A549 (cell line): ENCODE measurements around the gene BABAM2. TPM values are rescaled to one million over a fixed set of nuclear protein-coding genes. Genes with fewer than 3 reads are reported as not detected.

Experiments
- ATAC-seq, 2 experiments: fragments of 200-7000 bp in 1 of 2; fragments of >200 bp in 1 of 2; cut with Nextera tagmentation in 1 of 2; cut with Tn5 transposase in 1 of 2; 3 replicates each; pipeline versions ENCODE4 v1.8.0 to v1.9.1; 2018 to 2020; ENCODE audit warnings: mild to moderate bottlenecking in 1 of 2, moderate library complexity in 1 of 2
- CTCF ChIA-PET: fragments of 300-600 bp; sonication (Branson Sonifier 250); formaldehyde crosslinking; extraction: SDS; loops from one replicate; lab custom pipeline; 2021; ENCODE audit warnings: antibody characterized with exemption, inconsistent platforms; lab: Yijun Ruan, JAX
- POLR2A ChIA-PET: fragments of 350-600 bp; formaldehyde crosslinking; extraction: SDS; loops from one replicate; lab custom pipeline; 2021; ENCODE audit warnings: antibody characterized with exemption, inconsistent platforms; lab: Yijun Ruan, JAX
- DNase-seq, 2 experiments: peaks; one replicate each; pipeline versions ENCODE4 v3.0.0 to v3.0.0-alpha.2; 2011 to 2016; ENCODE audit warnings: low read depth in 1 of 2, low spot score in 1 of 2
- FAIRE-seq: peaks from 2 replicates; lab custom pipeline; 2011; peaks lifted over from hg19 to GRCh38; lab: Jason Lieb, UNC
- H3K27ac ChIP-seq, 2 experiments: fragments of >200 bp; sonication (Bioruptor Twin); formaldehyde crosslinking; 3 replicates each; pipeline ENCODE4 v1.5.1; 2016 to 2017
- H3K4me1 ChIP-seq: fragments of >200 bp; sonication (Bioruptor Twin); formaldehyde crosslinking; 3 replicates; pipeline ENCODE4 v1.6.1; 2016
- H3K4me2 ChIP-seq: fragments of >200 bp; sonication (Bioruptor Twin); formaldehyde crosslinking; 3 replicates; pipeline ENCODE4 v1.6.1; 2016
- H3K4me3 ChIP-seq: fragments of >200 bp; sonication (Bioruptor Twin); formaldehyde crosslinking; 3 replicates; pipeline ENCODE4 v1.5.1; 2016
- H3K9me3 ChIP-seq: fragments of >200 bp; sonication (Bioruptor Twin); formaldehyde crosslinking; 3 replicates; pipeline ENCODE4 v1.6.1; 2016
- BHLHE40 ChIP-seq: IDR thresholded peaks from 2 replicates; pipeline ENCODE4 v1.6.1; 2012; ENCODE audit warnings: low read depth, low read length, inconsistent platforms
- CEBPB ChIP-seq, 2 experiments: fragments of >200 bp in 1 of 2; sonication (Bioruptor Twin) in 1 of 2; formaldehyde crosslinking in 1 of 2; IDR thresholded peaks; 2 replicates each; pipeline ENCODE4 v1.6.1; 2012 to 2016
- ELK1 ChIP-seq: fragments of 150-350 bp; IDR thresholded peaks from 2 replicates; pipeline ENCODE4 v1.6.1; 2014; ENCODE audit warnings: low read depth, mild to moderate bottlenecking, low read length
- GATA3 ChIP-seq: IDR thresholded peaks from 2 replicates; pipeline ENCODE4 v1.6.1; 2012; ENCODE audit warnings: borderline replicate concordance
- HDAC2 ChIP-seq: fragments of 200-600 bp; sonication (generic); IDR thresholded peaks from 2 replicates; pipeline ENCODE4 v1.6.1; 2016
- HMGXB4 ChIP-seq: fragments of 250-450 bp; sonication (Bioruptor Pico); IDR thresholded peaks from 2 replicates; pipeline ENCODE4 v1.5.0; 2021; ENCODE audit warnings: mild to moderate bottlenecking, moderate library complexity, borderline replicate concordance
- HOXB13 ChIP-seq: fragments of 250-450 bp; sonication (Bioruptor Pico); IDR thresholded peaks from 2 replicates; pipeline ENCODE4 v1.5.0; 2020; ENCODE audit warnings: low read depth, mild to moderate bottlenecking, moderate library complexity
- JUN ChIP-seq, 2 experiments: fragments of >200 bp; sonication (Bioruptor Twin); formaldehyde crosslinking; IDR thresholded peaks; 2 replicates in 1 of 2; 3 replicates in 1 of 2; pipeline ENCODE4 v1.6.1; 2016 to 2017
- KDM5A ChIP-seq: fragments of 200-600 bp; sonication (generic); IDR thresholded peaks from 2 replicates; pipeline ENCODE4 v1.6.1; 2016; ENCODE audit warnings: antibody characterized with exemption, mild to moderate bottlenecking
- MAX ChIP-seq: IDR thresholded peaks from 2 replicates; pipeline ENCODE4 v1.6.1; 2012
- MAZ ChIP-seq: fragments of 150-350 bp; IDR thresholded peaks from 2 replicates; pipeline ENCODE4 v1.6.1; 2014; ENCODE audit warnings: antibody characterized with exemption, low read depth, low read length, borderline replicate concordance
- NPAS2 ChIP-seq: fragments of 250-450 bp; sonication (Bioruptor Pico); IDR thresholded peaks from 2 replicates; pipeline ENCODE4 v1.8.0; 2022; ENCODE audit warnings: mild to moderate bottlenecking, moderate library complexity, borderline replicate concordance
- PHF8 ChIP-seq: fragments of 200-600 bp; sonication (generic); IDR thresholded peaks from 2 replicates; pipeline ENCODE4 v1.6.1; 2016; ENCODE audit warnings: low read depth, mild to moderate bottlenecking, antibody characterized with exemption, moderate library complexity, borderline replicate concordance
- POLR2A ChIP-seq: IDR thresholded peaks from 2 replicates; pipeline ENCODE4 v1.6.1; 2012; ENCODE audit warnings: mild to moderate bottlenecking, low read length
- POLR2AphosphoS2 ChIP-seq: conservative IDR thresholded peaks from 2 replicates; pipeline ENCODE4 v1.6.1; 2012; ENCODE audit warnings: low read length, improper control_type of control experiment, inconsistent platforms
- REST ChIP-seq: fragments of 200-600 bp; sonication (generic); IDR thresholded peaks from 2 replicates; pipeline ENCODE4 v1.6.1; 2016; ENCODE audit warnings: antibody characterized with exemption, mild to moderate bottlenecking, moderate library complexity
- TFCP2L1 ChIP-seq: fragments of 250-450 bp; sonication (Bioruptor Pico); IDR thresholded peaks from 2 replicates; pipeline ENCODE4 v1.5.0; 2021; ENCODE audit warnings: mild to moderate bottlenecking
- TP53 ChIP-seq: fragments of 250-450 bp; sonication (Bioruptor Pico); IDR thresholded peaks from 2 replicates; pipeline ENCODE4 v1.5.0; 2021; ENCODE audit warnings: mild to moderate bottlenecking, moderate library complexity
- USF2 ChIP-seq: fragments of 450-650 bp; IDR thresholded peaks from 2 replicates; pipeline ENCODE4 v1.6.1; 2014; ENCODE audit warnings: antibody characterized with exemption
- WGBS: methylation state at CpG from one replicate; pipeline ENCODE4 v1.1.6; 2017; ENCODE audit errors: missing lambda C conversion rate; 5-methylcytosine and 5-hydroxymethylcytosine counted together
- polyA plus RNA-seq, 4 experiments: library from polyadenylated mRNA; depleted of rRNA in 3 of 4; stranded (reverse); fragments of >200 nt; fragmentation: RNase III in 1 of 4; extraction: RNeasy Plus Mini Kit Qiagen cat#74134 plus additional on column Dnase treatment in 1 of 4; gene quantifications; 2 replicates in 3 of 4; 3 replicates in 1 of 4; pipeline ENCODE4 v1.2.3, GENCODE V29; 2011 to 2017
- TF ChIP-seq, protein P1 (sequence below): fragments of >200 bp; sonication (Bioruptor Twin); formaldehyde crosslinking; IDR thresholded peaks from 3 replicates; pipeline ENCODE4 v1.5.1; 2016

BABAM2 gene
- polyA plus RNA-seq, 2 of the 4 experiments (the other 2 are of a cell fraction): 53.7 to 78.4 TPM

- TF ChIP-seq HMGXB4 (CRISPR knock-in tag): no peak
Observed at GRCh38 chr2:28336982-28337627, 446.6 kb downstream of the BABAM2 start (continued).

DNA sequence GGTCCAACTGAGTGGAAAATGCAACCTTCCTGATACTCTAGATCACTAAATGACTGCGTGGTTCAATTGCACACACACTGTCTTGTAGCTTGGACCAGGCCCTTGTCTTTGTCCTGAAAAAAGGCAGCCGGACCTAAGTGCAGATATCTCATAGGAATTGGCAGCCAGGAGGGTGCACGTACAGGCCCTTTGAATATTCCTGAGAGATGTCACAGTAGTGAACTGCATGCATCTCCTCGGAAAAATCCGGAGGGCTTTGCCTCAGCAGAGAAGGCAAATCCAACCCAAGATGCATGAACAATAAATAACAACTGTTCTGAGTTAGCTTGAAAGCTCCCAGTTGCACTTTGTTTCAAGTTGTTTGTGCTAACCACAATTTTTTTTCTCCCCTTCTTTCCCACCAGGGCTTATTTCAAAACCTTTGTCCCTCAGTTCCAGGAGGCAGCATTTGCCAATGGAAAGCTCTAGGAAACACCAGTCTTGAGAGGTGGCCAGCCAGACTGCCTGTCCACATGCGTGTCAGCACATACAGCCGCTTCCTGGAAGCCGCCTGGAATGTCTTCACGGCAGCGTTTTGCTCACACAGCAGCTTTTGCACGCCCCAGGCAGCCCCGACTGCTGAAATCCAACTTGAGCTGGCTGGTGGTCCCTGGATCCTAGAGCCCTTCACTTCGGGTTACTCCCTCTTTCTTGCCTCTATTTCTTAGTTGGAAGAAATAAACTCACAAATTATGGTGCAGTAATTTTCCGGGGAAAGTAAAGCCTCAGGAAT lies 447.7 kb downstream of the BABAM2 start:
- TF ChIP-seq GATA3 (no peak), KDM5A (no peak), USF2 (no peak), BHLHE40 (no peak), REST (no peak), NPAS2 (CRISPR knock-in tag) (no peak), MAZ (no peak), JUN (IDR thresholded peaks at IDR 0.05) (no peak)
- peaks cover 30% of the 10 kb centered on the region for H3K4me1 ChIP-seq
- no peaks in the 10 kb centered on the region for H3K9me3 ChIP-seq
- H3K27ac ChIP-seq: peak overlapping the region; percentile 25 to 88; a peak in 4 of 6 replicates
- ChIA-PET POLR2A (no interaction called here), CTCF (no interaction called here)
- no peak overlapping the region for H3K4me3 ChIP-seq
- peak in 1 of 2 experiments; percentile 8; a peak in 1 of 6 replicates for ATAC-seq
- 86% methylated on average over 14 of the region's 14 CpGs for WGBS
- no peak for DNase-seq
- peak overlapping the region; percentile 5; the same call in 1 of the 3 replicates for H3K4me2 ChIP-seq
- FAIRE-seq: no peak

- Histone ChIP-seq H3K4me1 (peaks cover 36% of the 10 kb centered on the region), H3K27ac (peak overlapping the region; percentile 25 to 88; a peak in 4 of 6 replicates), H3K4me2 (peak overlapping the region; percentile 5; the same call in 1 of the 3 replicates), H3K4me3 (no peak overlapping the region), H3K9me3 (no peaks in the 10 kb centered on the region)
- no peak for DNase-seq
- CTCF ChIA-PET: interaction anchor here (0.6 to 1.1 kb wide), 3 partner anchors 50 to 327 kb away, joined by 3 to 4 read pairs (median 3); no protein-coding TSS in a partner anchor
- 92% methylated on average over 7 of the region's 7 CpGs for WGBS
- no peak for FAIRE-seq
- ATAC-seq: no peak; a peak in 1 of 6 replicates
- TF ChIP-seq BHLHE40 (no peak), HDAC2 (no peak), HOXB13 (CRISPR knock-in tag) (no peak), MAX (no peak), ELK1 (no peak), NPAS2 (CRISPR knock-in tag) (no peak), POLR2A (no peak), CEBPB (IDR thresholded peaks at IDR 0.05) (no peak), PHF8 (no peak), TP53 (CRISPR knock-in tag) (no peak), TFCP2L1 (no peak), POLR2AphosphoS2 (no peak)
- TF ChIP-seq, protein P1, sequence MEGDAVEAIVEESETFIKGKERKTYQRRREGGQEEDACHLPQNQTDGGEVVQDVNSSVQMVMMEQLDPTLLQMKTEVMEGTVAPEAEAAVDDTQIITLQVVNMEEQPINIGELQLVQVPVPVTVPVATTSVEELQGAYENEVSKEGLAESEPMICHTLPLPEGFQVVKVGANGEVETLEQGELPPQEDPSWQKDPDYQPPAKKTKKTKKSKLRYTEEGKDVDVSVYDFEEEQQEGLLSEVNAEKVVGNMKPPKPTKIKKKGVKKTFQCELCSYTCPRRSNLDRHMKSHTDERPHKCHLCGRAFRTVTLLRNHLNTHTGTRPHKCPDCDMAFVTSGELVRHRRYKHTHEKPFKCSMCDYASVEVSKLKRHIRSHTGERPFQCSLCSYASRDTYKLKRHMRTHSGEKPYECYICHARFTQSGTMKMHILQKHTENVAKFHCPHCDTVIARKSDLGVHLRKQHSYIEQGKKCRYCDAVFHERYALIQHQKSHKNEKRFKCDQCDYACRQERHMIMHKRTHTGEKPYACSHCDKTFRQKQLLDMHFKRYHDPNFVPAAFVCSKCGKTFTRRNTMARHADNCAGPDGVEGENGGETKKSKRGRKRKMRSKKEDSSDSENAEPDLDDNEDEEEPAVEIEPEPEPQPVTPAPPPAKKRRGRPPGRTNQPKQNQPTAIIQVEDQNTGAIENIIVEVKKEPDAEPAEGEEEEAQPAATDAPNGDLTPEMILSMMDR: no peak
- POLR2A ChIA-PET: no interaction called here
Observed at GRCh38 chr2:28338831-28339321, 448.3 kb downstream of the BABAM2 start.
